GM12872 (cell line): ENCODE measurements around the gene MMP25.

Experiments used
- CTCF ChIP-seq: IDR thresholded peaks from 3 replicates; pipeline ENCODE4 v1.5.1; 2011; ENCODE audit warnings: low read depth, mild to moderate bottlenecking, low read length, moderate library complexity; ENCODE audit not compliant: insufficient read depth

MMP25 gene

GRCh38 chr16:3049921-3050481 lies 3.6 kb downstream of the MMP25 start:
- TF ChIP-seq CTCF = no peak

GRCh38 chr16:3050487-3050886 lies 4.1 kb downstream of the MMP25 start:
- no peak for TF ChIP-seq CTCF

- no peak for TF ChIP-seq CTCF
Observed at GRCh38 chr16:3051009-3051408, 4.6 kb downstream of the MMP25 start.

GRCh38 chr16:3051494-3051893 lies 5.1 kb downstream of the MMP25 start:
- TF ChIP-seq CTCF = no peak

- TF ChIP-seq CTCF = no peak
Observed at GRCh38 chr16:3054965-3055733, 8.8 kb downstream of the MMP25 start.

GRCh38 chr16:3056336-3057180 lies 10.2 kb downstream of the MMP25 start:
- TF ChIP-seq CTCF = no peak
